ENCODE measurements around the gene RNF213. TPM values are rescaled to one million over a fixed set of nuclear protein-coding genes. Genes with fewer than 3 reads are reported as not detected.

The RNF213 gene
- total and polyA plus RNA-seq, 4 donors, result 18.2 to 104 (median 33.5) TPM

- 96% methylated on average over 5 of the region's 5 CpGs for WGBS
- H3K27ac ChIP-seq (ENCODE audit: low read depth in 1 of 2, low read length in 2 of 2), result no peak overlapping the region
- H3K36me3 ChIP-seq (ENCODE audit: control insufficient read depth in 4 of 4, insufficient read depth in 3 of 4, low read depth in 1 of 4, low read length in 3 of 4), result peaks cover 0 to 2% (median under 1%) of the 10 kb centered on the region in 4 donors
- TF ChIP-seq MAX (IDR thresholded peaks at IDR 0.05) (no peak), FOXA1 (IDR thresholded peaks at IDR 0.05) (no peak), RAD21 (IDR thresholded peaks at IDR 0.05) (no peak), REST (IDR thresholded peaks at IDR 0.05) (no peak), NR2F2 (IDR thresholded peaks at IDR 0.05) (no peak), HNF4G (IDR thresholded peaks at IDR 0.05) (no peak), JUND (IDR thresholded peaks at IDR 0.05) (no peak), RXRA (IDR thresholded peaks at IDR 0.05) (no peak), ATF3 (IDR thresholded peaks at IDR 0.05) (no peak), HNF4A (conservative IDR thresholded peaks at IDR 0.05) (no peak), TAF1 (conservative IDR thresholded peaks at IDR 0.05) (no peak), GABPA (IDR thresholded peaks at IDR 0.05 in 1 of 2, conservative IDR thresholded peaks at IDR 0.05 in 1 of 2) (no peak), EGR1 (IDR thresholded peaks at IDR 0.05; ENCODE audit: low read depth in 2 of 2) (no peak), FOXA2 (IDR thresholded peaks at IDR 0.05) (no peak)
- H3K9me3 ChIP-seq (ENCODE audit: control insufficient read depth in 4 of 4, low read length in 3 of 4), result no peaks in the 10 kb centered on the region
- DNase-seq (ENCODE audit: low spot score), result no peak
- no peak overlapping the region for H3K4me3 ChIP-seq (ENCODE audit: low read depth in 1 of 3, low read length in 3 of 3)
- no peak overlapping the region for H3K9ac ChIP-seq (ENCODE audit: low read depth in 1 of 2, low read length in 2 of 2)
- peaks cover 0 to 4% (median 0%) of the 10 kb centered on the region in 4 donors for H3K4me1 ChIP-seq (ENCODE audit: control insufficient read depth in 4 of 4, insufficient read depth in 4 of 4, low read length in 3 of 4)
- H3K27me3 ChIP-seq (ENCODE audit: control insufficient read depth in 4 of 4, insufficient read depth in 4 of 4, low read length in 3 of 4), result no peaks in the 10 kb centered on the region
Measured at GRCh38 chr17:80438806-80439205, 178.2 kb downstream of the RNF213 start.

GRCh38 chr17:80439499-80439898 lies 178.8 kb downstream of the RNF213 start:
- Histone ChIP-seq H3K27ac (ENCODE audit: low read depth in 1 of 2, low read length in 2 of 2) (no peak overlapping the region), H3K36me3 (ENCODE audit: control insufficient read depth in 4 of 4, insufficient read depth in 3 of 4, low read depth in 1 of 4, low read length in 3 of 4) (peaks cover 0 to 2% (median under 1%) of the 10 kb centered on the region in 4 donors), H3K4me3 (ENCODE audit: low read depth in 1 of 3, low read length in 3 of 3) (no peak overlapping the region), H3K27me3 (ENCODE audit: control insufficient read depth in 4 of 4, insufficient read depth in 4 of 4, low read length in 3 of 4) (no peaks in the 10 kb centered on the region), H3K4me1 (ENCODE audit: control insufficient read depth in 4 of 4, insufficient read depth in 4 of 4, low read length in 3 of 4) (peaks cover 0 to 4% (median 0%) of the 10 kb centered on the region in 4 donors), H3K9ac (ENCODE audit: low read depth in 1 of 2, low read length in 2 of 2) (no peak overlapping the region), H3K9me3 (ENCODE audit: control insufficient read depth in 4 of 4, low read length in 3 of 4) (no peaks in the 10 kb centered on the region)
- TF ChIP-seq SP1 (IDR thresholded peaks at IDR 0.05), result no peak
- no peak for TF ChIP-seq FOXA2 (IDR thresholded peaks at IDR 0.05)
- no peak for TF ChIP-seq ATF3 (IDR thresholded peaks at IDR 0.05)
- TF ChIP-seq RAD21 (IDR thresholded peaks at IDR 0.05), result no peak
- TF ChIP-seq HNF4A (conservative IDR thresholded peaks at IDR 0.05), result no peak
- TF ChIP-seq FOXA1 (IDR thresholded peaks at IDR 0.05), result no peak
- TF ChIP-seq TAF1 (conservative IDR thresholded peaks at IDR 0.05), result no peak
- TF ChIP-seq MAX (IDR thresholded peaks at IDR 0.05), result no peak
- TF ChIP-seq RXRA (IDR thresholded peaks at IDR 0.05), result no peak
- TF ChIP-seq ZBTB33 (IDR thresholded peaks at IDR 0.05), result no peak
- no peak for TF ChIP-seq YY1 (IDR thresholded peaks at IDR 0.05)
- DNase-seq (ENCODE audit: low spot score), result no peak
- 86% methylated on average over 9 of the region's 9 CpGs for WGBS

Measured in liver (tissue), 9 donors.